Measurements from ENCODE around the gene ARHGAP6. TPM values are rescaled to one million over a fixed set of nuclear protein-coding genes. Genes with fewer than 3 reads are reported as not detected.
"Not testable (repeated sequence)": the region's sequence is repeated elsewhere in the genome, so short reads cannot be mapped to it uniquely, and the experiment has no call there.

Gene ARHGAP6
- total RNA-seq, 3 donors from 2014 or later, result 10.1 to 32.6 (median 14.7) TPM

- TF ChIP-seq POLR2AphosphoS5 (IDR thresholded peaks at IDR 0.05) (no peak), CTCF (IDR thresholded peaks at IDR 0.05) (no peak), POLR2A (IDR thresholded peaks at IDR 0.05) (no peak)
- DNase-seq (ENCODE audit: low spot score in 2 of 2), result no peak
- peaks cover 0 to 12% of the 10 kb centered on the region in 2 donors for H3K27me3 ChIP-seq
- H3K36me3 ChIP-seq, result no peaks in the 10 kb centered on the region
- intact Hi-C loops (cut with DNase I; ENCODE audit: low total_unique reads), result no loop called here
- H3K4me1 ChIP-seq, result no peaks in the 10 kb centered on the region
- H3K27ac ChIP-seq, result no peak overlapping the region
- no peak overlapping the region for H3K4me3 ChIP-seq
- no peaks in the 10 kb centered on the region for H3K9me3 ChIP-seq
These were observed 540.7 kb downstream of the ARHGAP6 start for GRCh38 chrX:11125060-11125459.

- Histone ChIP-seq H3K9me3 (no peaks in the 10 kb centered on the region), H3K4me3 (no peak overlapping the region), H3K4me1 (no peaks in the 10 kb centered on the region), H3K27me3 (peaks cover 0 to 12% of the 10 kb centered on the region in 2 donors), H3K27ac (no peak overlapping the region), H3K36me3 (no peaks in the 10 kb centered on the region)
- DNase-seq (ENCODE audit: low spot score in 2 of 2), result no peak
- TF ChIP-seq CTCF (IDR thresholded peaks at IDR 0.05), result no peak
- intact Hi-C loops (cut with DNase I; ENCODE audit: low total_unique reads), result no loop called here
These were observed 541.6 kb downstream of the ARHGAP6 start for GRCh38 chrX:11124112-11124511.

- H3K27ac ChIP-seq; H3K4me1 ChIP-seq; intact Hi-C loops (cut with DNase I; ENCODE audit: low total_unique reads); H3K36me3 ChIP-seq; DNase-seq (ENCODE audit: low spot score in 2 of 2); H3K4me3 ChIP-seq; H3K9me3 ChIP-seq: not testable (repeated sequence)
- H3K27me3 ChIP-seq, result peaks cover 0 to 12% of the 10 kb centered on the region in 2 donors
These were observed 542.6 kb downstream of the ARHGAP6 start for GRCh38 chrX:11123087-11123486.

GRCh38 chrX:11119313-11119943 is 546.3 kb downstream of the ARHGAP6 start:
- Histone ChIP-seq H3K36me3 (no peaks in the 10 kb centered on the region), H3K27ac (no peak overlapping the region), H3K27me3 (peaks cover 0 to 11% of the 10 kb centered on the region in 2 donors), H3K4me1 (no peaks in the 10 kb centered on the region), H3K9me3 (no peaks in the 10 kb centered on the region), H3K4me3 (no peak overlapping the region)
- intact Hi-C loops (cut with DNase I; ENCODE audit: low total_unique reads), result no loop called here
- TF ChIP-seq POLR2AphosphoS5 (IDR thresholded peaks at IDR 0.05) (no peak), CTCF (IDR thresholded peaks at IDR 0.05) (no peak), POLR2A (IDR thresholded peaks at IDR 0.05) (no peak)
- no peak for DNase-seq (ENCODE audit: low spot score in 2 of 2)

GRCh38 chrX:11117745-11118144 is 548.0 kb downstream of the ARHGAP6 start:
- intact Hi-C loops (cut with DNase I; ENCODE audit: low total_unique reads), result no loop called here
- no peak overlapping the region for H3K27ac ChIP-seq
- H3K4me1 ChIP-seq, result no peaks in the 10 kb centered on the region
- no peak overlapping the region for H3K4me3 ChIP-seq
- peaks cover 0 to 10% of the 10 kb centered on the region in 2 donors for H3K27me3 ChIP-seq
- TF ChIP-seq POLR2AphosphoS5 (IDR thresholded peaks at IDR 0.05) (no peak), POLR2A (IDR thresholded peaks at IDR 0.05) (no peak), CTCF (IDR thresholded peaks at IDR 0.05) (no peak)
- H3K36me3 ChIP-seq, result no peaks in the 10 kb centered on the region
- DNase-seq (ENCODE audit: low spot score in 2 of 2), result no peak
- H3K9me3 ChIP-seq, result no peaks in the 10 kb centered on the region

GRCh38 chrX:11113731-11114130 is 552.0 kb downstream of the ARHGAP6 start:
- Histone ChIP-seq H3K9me3 (no peaks in the 10 kb centered on the region), H3K27ac (no peak overlapping the region), H3K27me3 (peaks cover 0 to 10% of the 10 kb centered on the region in 2 donors), H3K4me1 (no peaks in the 10 kb centered on the region), H3K4me3 (no peak overlapping the region), H3K36me3 (no peaks in the 10 kb centered on the region)
- TF ChIP-seq POLR2A (IDR thresholded peaks at IDR 0.05) (no peak), CTCF (IDR thresholded peaks at IDR 0.05) (no peak), POLR2AphosphoS5 (IDR thresholded peaks at IDR 0.05) (no peak)
- DNase-seq (ENCODE audit: low spot score in 2 of 2), result no peak
- intact Hi-C loops (cut with DNase I; ENCODE audit: low total_unique reads), result no loop called here
